GM12878 (cell line): ENCODE data around the gene CRYGS. TPM values are rescaled to one million over a fixed set of nuclear protein-coding genes. Genes with fewer than 3 reads are reported as not detected.

Experiments
- ATAC-seq: fragments of 200-7000 bp; cut with Tn5 transposase; 3 replicates; pipeline ENCODE4 v1.9.1; 2020; ENCODE audit warnings: mild to moderate bottlenecking, moderate library complexity
- BruUV-seq: library from RNA; stranded (reverse); fragments of 400-500 nt; replicated peaks from 2 replicates; lab custom pipeline; 2021; lab: Mats Ljungman, UMichigan
- CTCF ChIA-PET: fragments of 300-600 bp; sonication (Branson Sonifier 250); formaldehyde crosslinking; extraction: SDS; loops from one replicate; lab custom pipeline; 2021; ENCODE audit warnings: inconsistent platforms; lab: Yijun Ruan, JAX
- POLR2A ChIA-PET: fragments of 350-600 bp; formaldehyde crosslinking; extraction: SDS; loops from one replicate; lab custom pipeline; 2021; ENCODE audit warnings: inconsistent platforms; lab: Charles Lee
- RAD21 ChIA-PET: fragments of 300-600 bp; sonication (Branson Sonifier 250); formaldehyde crosslinking; loops from one replicate; lab custom pipeline; 2023; ENCODE audit warnings: antibody characterized with exemption; ENCODE audit not compliant: unreplicated experiment; lab: Charles Lee
- SMC1A ChIA-PET: fragments of 300-600 bp; sonication (Branson Sonifier 250); formaldehyde crosslinking; loops from one replicate; lab custom pipeline; 2023; ENCODE audit not compliant: unreplicated experiment, uncharacterized antibody; lab: Charles Lee
- DNase-seq: peaks from one replicate; pipeline ENCODE4 v3.0.0-alpha.2; 2011; ENCODE audit warnings: low read depth, low spot score
- FAIRE-seq: peaks from 3 replicates; lab custom pipeline; 2011; peaks lifted over from hg19 to GRCh38; lab: Jason Lieb, UNC
- H2AFZ ChIP-seq: 2 replicates; pipeline ENCODE4 v1.6.0; 2011; ENCODE audit warnings: low read depth, low read length, control low read depth; ENCODE audit not compliant: control insufficient read depth
- H3K27ac ChIP-seq: 2 replicates; pipeline ENCODE4 v1.5.1; 2011; ENCODE audit warnings: control low read depth; ENCODE audit not compliant: control insufficient read depth, insufficient read depth
- H3K27me3 ChIP-seq, 2 experiments: replicated peaks in 1 of 2; 2 replicates each; pipeline versions ENCODE4 v1.6.0 to v1.6.1; 2011; ENCODE audit warnings: low read length in 1 of 2; ENCODE audit not compliant: control insufficient read depth in 2 of 2, insufficient read depth in 2 of 2
- H3K36me3 ChIP-seq, 2 experiments: 2 replicates each; pipeline ENCODE4 v1.5.1; 2011; ENCODE audit warnings: low read length in 1 of 2; ENCODE audit not compliant: control insufficient read depth in 2 of 2, insufficient read depth in 2 of 2
- H3K4me1 ChIP-seq: 2 replicates; pipeline ENCODE4 v1.6.1; 2011; ENCODE audit warnings: mild to moderate bottlenecking, low read length, moderate library complexity, mixed read lengths; ENCODE audit not compliant: control insufficient read depth, insufficient read depth
- H3K4me2 ChIP-seq: 2 replicates; pipeline ENCODE4 v1.6.0; 2011; ENCODE audit warnings: control low read depth; ENCODE audit not compliant: control insufficient read depth, insufficient read depth
- H3K4me3 ChIP-seq: fragments of 200-600 bp; sonication (generic); 2 replicates; pipeline ENCODE4 v1.5.1; 2016
- H3K79me2 ChIP-seq: 2 replicates; pipeline ENCODE4 v1.6.0; 2011; ENCODE audit warnings: low read length; ENCODE audit not compliant: control insufficient read depth, insufficient read depth
- H3K9ac ChIP-seq: 2 replicates; pipeline ENCODE4 v1.8.0; 2011; ENCODE audit warnings: low read length, control low read depth, mixed read lengths; ENCODE audit not compliant: control insufficient read depth, insufficient read depth
- H3K9me3 ChIP-seq: replicated peaks from 3 replicates; pipeline ENCODE4 v1.5.1; 2011; ENCODE audit warnings: mild to moderate bottlenecking, low read length; ENCODE audit not compliant: control insufficient read depth, insufficient read depth
- H4K20me1 ChIP-seq: 2 replicates; pipeline ENCODE4 v1.6.0; 2011; ENCODE audit not compliant: control insufficient read depth, insufficient read depth
- ASH2L ChIP-seq: fragments of 300-600, 200-600 bp; sonication (generic); IDR thresholded peaks from 2 replicates; pipeline ENCODE4 v1.6.1; 2017; ENCODE audit warnings: low read depth, mild to moderate bottlenecking, borderline replicate concordance
- BCLAF1 ChIP-seq: fragments of 450-650 bp; IDR thresholded peaks from 2 replicates; pipeline ENCODE4 v1.6.1; 2017; ENCODE audit warnings: antibody characterized with exemption, mild to moderate bottlenecking, moderate library complexity
- CBX3 ChIP-seq: fragments of 200-600 bp; sonication (generic); IDR thresholded peaks from 2 replicates; pipeline ENCODE4 v1.6.1; 2016; ENCODE audit warnings: low read depth, borderline replicate concordance
- MXI1 ChIP-seq: fragments of 150-350 bp; IDR thresholded peaks from 2 replicates; pipeline ENCODE4 v1.6.1; 2011; ENCODE audit warnings: low read depth, mild to moderate bottlenecking, inconsistent platforms, low read length, improper control_type of control experiment
- NFYA ChIP-seq: IDR thresholded peaks from 2 replicates; pipeline ENCODE4 v1.6.1; 2011; ENCODE audit warnings: low read depth, mild to moderate bottlenecking, low read length, improper control_type of control experiment, borderline replicate concordance
- SUPT20H ChIP-seq: IDR thresholded peaks from 2 replicates; pipeline ENCODE4 v1.6.1; 2011; ENCODE audit warnings: low read depth, mild to moderate bottlenecking, low read length, moderate library complexity, borderline replicate concordance; ENCODE audit not compliant: control insufficient read depth
- ZBTB4 ChIP-seq: fragments of 450-650 bp; formaldehyde crosslinking; IDR thresholded peaks from 2 replicates; pipeline ENCODE4 v1.4.0; 2022; ENCODE audit warnings: mild to moderate bottlenecking, moderate library complexity
- ZNF217 ChIP-seq: fragments of 450-650 bp; IDR thresholded peaks from 2 replicates; pipeline ENCODE4 v1.6.1; 2017; ENCODE audit warnings: antibody characterized with exemption, mild to moderate bottlenecking
- WGBS: methylation state at CpG from one replicate; pipeline ENCODE4 v1.1.6; 2016; ENCODE audit warnings: low lambda C conversion rate; ENCODE audit not compliant: insufficient replicate concordance, insufficient coverage; ENCODE audit errors: missing lambda C conversion rate; 5-methylcytosine and 5-hydroxymethylcytosine counted together
- in situ Hi-C: fragments of 300-500 bp; cut with MboI; formaldehyde crosslinking; loops from 9 replicates; pipeline ENCODE4 v1.14.3; 2018; ENCODE audit warnings: mixed read lengths
- intact Hi-C: fragments of 100-400 bp; cut with micrococcal nuclease; formaldehyde crosslinking; loops from one replicate; pipeline ENCODE4 v1.14.2; 2022; ENCODE audit not compliant: unreplicated experiment
- polyA plus RNA-seq, 11 experiments: library from polyadenylated mRNA; depleted of rRNA in 4 of 11; unstranded in 6 of 11; stranded (reverse) in 5 of 11; fragments of >200 nt; fragmentation: Nextera tagmentation in 4 of 11; fragmentation: Illumina TruSeq in 1 of 11; extraction: Ambion mirVana in 4 of 11; extraction: Trizol in 1 of 11; gene quantifications; 1 replicate in 1 of 11; 2 replicates in 10 of 11; pipeline versions ENCODE4 v1.2.1 to v1.2.3, GENCODE V29; 2011 to 2016; ENCODE audit warnings: inconsistent platforms in 2 of 11, missing spikeins in 2 of 11, low read depth in 1 of 11
- total RNA-seq, 4 experiments: library from RNA; depleted of rRNA in 3 of 4; stranded (reverse); fragments of >200 nt in 3 of 4; fragmentation: Illumina TruSeq in 1 of 4; extraction: Trizol in 1 of 4; gene quantifications; 2 replicates each; pipeline versions ENCODE4 v1.2.1 to v1.2.3, GENCODE V29; 2013 to 2021
- TF ChIP-seq, protein P1 (sequence below): fragments of 450-650 bp; IDR thresholded peaks from 2 replicates; pipeline ENCODE4 v1.6.1; 2017; ENCODE audit warnings: mild to moderate bottlenecking, moderate library complexity

CRYGS gene
- total and polyA plus RNA-seq, 10 of the 15 experiments (the other 5 are each of a cell fraction or from before 2014, with no cell fraction given) = 1.1 to 6.0 (median 2.5) TPM

GRCh38 chr3:186540221-186540834 lies 3.9 kb downstream of the CRYGS start (continued):
- TF ChIP-seq BCLAF1 = no peak

- DNase-seq (peak; percentile 59), ATAC-seq (peak; percentile 34), FAIRE-seq (no peak)
- no peaks in the 10 kb centered on the region; a peak in 1 of 4 replicates for H3K36me3 ChIP-seq
- H3K9me3 ChIP-seq = no peaks in the 10 kb centered on the region
- in situ Hi-C loops (loop anchor here (5.0 kb wide), 2 partner anchors 276 to 556 kb away; no protein-coding TSS in a partner anchor), intact Hi-C loops (loop anchor here (5.0 to 10.0 kb wide), 2 partner anchors 76 to 434 kb away; partner anchors contain the start of gene ETV5)
- POLR2A ChIA-PET = interaction anchor here (0.8 to 3.6 kb wide), 10 partner anchors 11 to 555 kb away, joined by 3 to 20 read pairs (median 5); partner anchors contain the start of gene DNAJB11
- peak overlapping the region; percentile 38; the same call in 1 of the 2 replicates for H3K27ac ChIP-seq
- WGBS = 31% methylated on average over 3 of the region's 3 CpGs
- no peak overlapping the region for H3K9ac ChIP-seq
- H3K4me3 ChIP-seq = no peak overlapping the region
- RAD21 ChIA-PET = interaction anchor here (0.8 to 12.3 kb wide), 25 partner anchors 11 to 559 kb away, joined by 3 to 495 read pairs (median 13); partner anchors contain the start of genes DNAJB11 and TBCCD1
- no peaks in the 10 kb centered on the region for H4K20me1 ChIP-seq
- no peak overlapping the region for H2AFZ ChIP-seq
- CTCF ChIA-PET = interaction anchor here (0.9 to 14.3 kb wide), 29 partner anchors 10 to 595 kb away, joined by 3 to 847 read pairs (median 15); partner anchors contain the start of genes AHSG and TBCCD1
- H3K79me2 ChIP-seq = no peaks in the 10 kb centered on the region
- no TSS peak for BruUV-seq
- SMC1A ChIA-PET = interaction anchor here (0.6 to 14.2 kb wide), 37 partner anchors 11 to 595 kb away, joined by 3 to 655 read pairs (median 9); partner anchors contain the start of genes AHSG, DNAJB11 and TBCCD1
- peaks cover 63% of the 10 kb centered on the region for H3K4me1 ChIP-seq
- peak overlapping the region; percentile 53 for H3K4me2 ChIP-seq
- H3K27me3 ChIP-seq = no peaks in the 10 kb centered on the region
- TF ChIP-seq ZBTB4 (no peak), ZNF217 (no peak), SUPT20H (no peak), MXI1 (no peak), ASH2L (no peak), NFYA (no peak), CBX3 (no peak)
- TF ChIP-seq, protein P1, sequence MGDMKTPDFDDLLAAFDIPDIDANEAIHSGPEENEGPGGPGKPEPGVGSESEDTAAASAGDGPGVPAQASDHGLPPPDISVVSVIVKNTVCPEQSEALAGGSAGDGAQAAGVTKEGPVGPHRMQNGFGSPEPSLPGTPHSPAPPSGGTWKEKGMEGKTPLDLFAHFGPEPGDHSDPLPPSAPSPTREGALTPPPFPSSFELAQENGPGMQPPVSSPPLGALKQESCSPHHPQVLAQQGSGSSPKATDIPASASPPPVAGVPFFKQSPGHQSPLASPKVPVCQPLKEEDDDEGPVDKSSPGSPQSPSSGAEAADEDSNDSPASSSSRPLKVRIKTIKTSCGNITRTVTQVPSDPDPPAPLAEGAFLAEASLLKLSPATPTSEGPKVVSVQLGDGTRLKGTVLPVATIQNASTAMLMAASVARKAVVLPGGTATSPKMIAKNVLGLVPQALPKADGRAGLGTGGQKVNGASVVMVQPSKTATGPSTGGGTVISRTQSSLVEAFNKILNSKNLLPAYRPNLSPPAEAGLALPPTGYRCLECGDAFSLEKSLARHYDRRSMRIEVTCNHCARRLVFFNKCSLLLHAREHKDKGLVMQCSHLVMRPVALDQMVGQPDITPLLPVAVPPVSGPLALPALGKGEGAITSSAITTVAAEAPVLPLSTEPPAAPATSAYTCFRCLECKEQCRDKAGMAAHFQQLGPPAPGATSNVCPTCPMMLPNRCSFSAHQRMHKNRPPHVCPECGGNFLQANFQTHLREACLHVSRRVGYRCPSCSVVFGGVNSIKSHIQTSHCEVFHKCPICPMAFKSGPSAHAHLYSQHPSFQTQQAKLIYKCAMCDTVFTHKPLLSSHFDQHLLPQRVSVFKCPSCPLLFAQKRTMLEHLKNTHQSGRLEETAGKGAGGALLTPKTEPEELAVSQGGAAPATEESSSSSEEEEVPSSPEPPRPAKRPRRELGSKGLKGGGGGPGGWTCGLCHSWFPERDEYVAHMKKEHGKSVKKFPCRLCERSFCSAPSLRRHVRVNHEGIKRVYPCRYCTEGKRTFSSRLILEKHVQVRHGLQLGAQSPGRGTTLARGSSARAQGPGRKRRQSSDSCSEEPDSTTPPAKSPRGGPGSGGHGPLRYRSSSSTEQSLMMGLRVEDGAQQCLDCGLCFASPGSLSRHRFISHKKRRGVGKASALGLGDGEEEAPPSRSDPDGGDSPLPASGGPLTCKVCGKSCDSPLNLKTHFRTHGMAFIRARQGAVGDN = no peak
Measured at GRCh38 chr3:186538779-186539178, 5.4 kb downstream of the CRYGS start.
